SK-N-SH treated with all-trans-retinoic acid at 6 μM for 48 hours (cell line): ENCODE measurements around the gene CTNNA3.

Source experiments
- ARNTL ChIP-seq: fragments of 450-650 bp; formaldehyde crosslinking; IDR thresholded peaks from 2 replicates; pipeline ENCODE4 v1.5.0; 2020; ENCODE audit warnings: low read depth, mild to moderate bottlenecking, moderate library complexity, borderline replicate concordance
- ISL1 ChIP-seq: fragments of 250-450 bp; sonication (Bioruptor Pico); IDR thresholded peaks from 2 replicates; pipeline ENCODE4 v2.1.2; 2022; ENCODE audit warnings: mild to moderate bottlenecking, moderate library complexity
- PPARA ChIP-seq: fragments of 250-450 bp; sonication (Bioruptor Pico); IDR thresholded peaks from 2 replicates; pipeline ENCODE4 v1.5.0; 2020; ENCODE audit warnings: mild to moderate bottlenecking, borderline replicate concordance
- RARB ChIP-seq: fragments of 250-450 bp; sonication (Bioruptor Pico); IDR thresholded peaks from 2 replicates; pipeline ENCODE4 v1.8.0; 2021; ENCODE audit warnings: mild to moderate bottlenecking, moderate library complexity
- ZC3H10 ChIP-seq: fragments of 250-450 bp; sonication (Bioruptor Pico); IDR thresholded peaks from 2 replicates; pipeline ENCODE4 v1.5.1; 2021; ENCODE audit warnings: mild to moderate bottlenecking, moderate library complexity
- ZFP3 ChIP-seq: fragments of 250-450 bp; sonication (Bioruptor Pico); IDR thresholded peaks from 2 replicates; pipeline ENCODE4 v1.5.0; 2020; ENCODE audit warnings: mild to moderate bottlenecking, moderate library complexity
- ZFP30 ChIP-seq: fragments of 450-650 bp; formaldehyde crosslinking; IDR thresholded peaks from 2 replicates; pipeline ENCODE4 v1.5.0; 2022; ENCODE audit warnings: mild to moderate bottlenecking, moderate library complexity
- ZNF70 ChIP-seq: fragments of 450-650 bp; formaldehyde crosslinking; IDR thresholded peaks from 2 replicates; pipeline ENCODE4 v1.5.0; 2020; ENCODE audit warnings: mild to moderate bottlenecking, moderate library complexity
- TF ChIP-seq, protein P1 (sequence below): fragments of 250-450 bp; sonication (Bioruptor Pico); IDR thresholded peaks from 2 replicates; pipeline ENCODE4 v1.5.1; 2020; ENCODE audit warnings: low read depth, mild to moderate bottlenecking, moderate library complexity
- TF ChIP-seq, protein P2 (sequence below): fragments of 250-450 bp; sonication (Bioruptor Pico); IDR thresholded peaks from 2 replicates; pipeline ENCODE4 v1.8.0; 2021; ENCODE audit warnings: low read depth, mild to moderate bottlenecking, moderate library complexity, borderline replicate concordance
- TF ChIP-seq, protein P3 (sequence below): fragments of 250-450 bp; sonication (Bioruptor Pico); IDR thresholded peaks from 2 replicates; pipeline ENCODE4 v1.8.0; 2020; ENCODE audit warnings: mild to moderate bottlenecking, moderate library complexity, borderline replicate concordance

DNA sequence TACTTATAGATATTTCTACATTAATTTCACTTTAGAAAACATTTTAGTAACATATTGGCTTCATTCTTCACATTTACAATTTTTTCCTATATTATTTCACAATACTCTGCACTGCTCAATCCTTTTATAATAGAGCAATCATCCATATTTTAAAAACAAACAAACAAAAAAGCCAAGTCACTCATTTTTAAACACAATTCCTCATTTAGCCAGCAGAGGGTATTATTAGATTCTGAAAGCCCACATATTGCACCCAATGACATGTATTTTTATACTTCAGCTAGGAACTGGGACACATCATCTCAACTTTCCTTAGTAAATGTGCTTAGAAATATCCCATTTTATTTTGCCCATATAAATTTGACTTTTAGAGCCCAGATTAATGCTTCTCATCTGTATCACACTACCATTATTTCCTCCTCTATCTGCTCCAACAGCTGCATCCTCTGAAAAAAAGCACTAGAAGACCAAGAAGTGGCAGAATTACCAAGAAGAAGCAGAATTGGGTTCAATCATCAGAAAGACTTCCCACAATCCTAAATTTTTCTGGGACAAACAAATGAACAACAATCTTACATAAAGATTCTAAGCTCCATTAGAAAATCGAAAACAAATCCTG, 29.5 kb downstream of the CTNNA3 start:
- TF ChIP-seq, protein P1, sequence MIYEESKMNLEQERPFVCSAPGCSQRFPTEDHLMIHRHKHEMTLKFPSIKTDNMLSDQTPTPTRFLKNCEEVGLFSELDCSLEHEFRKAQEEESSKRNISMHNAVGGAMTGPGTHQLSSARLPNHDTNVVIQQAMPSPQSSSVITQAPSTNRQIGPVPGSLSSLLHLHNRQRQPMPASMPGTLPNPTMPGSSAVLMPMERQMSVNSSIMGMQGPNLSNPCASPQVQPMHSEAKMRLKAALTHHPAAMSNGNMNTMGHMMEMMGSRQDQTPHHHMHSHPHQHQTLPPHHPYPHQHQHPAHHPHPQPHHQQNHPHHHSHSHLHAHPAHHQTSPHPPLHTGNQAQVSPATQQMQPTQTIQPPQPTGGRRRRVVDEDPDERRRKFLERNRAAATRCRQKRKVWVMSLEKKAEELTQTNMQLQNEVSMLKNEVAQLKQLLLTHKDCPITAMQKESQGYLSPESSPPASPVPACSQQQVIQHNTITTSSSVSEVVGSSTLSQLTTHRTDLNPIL, result no peak
- TF ChIP-seq ZFP3 (no peak), PPARA (CRISPR knock-in tag) (no peak), ZFP30 (CRISPR knock-in tag) (no peak), ZNF70 (CRISPR knock-in tag) (no peak), ISL1 (no peak), RARB (CRISPR knock-in tag) (no peak), ZC3H10 (CRISPR knock-in tag) (no peak), ARNTL (CRISPR knock-in tag) (no peak)
- TF ChIP-seq, protein P2, sequence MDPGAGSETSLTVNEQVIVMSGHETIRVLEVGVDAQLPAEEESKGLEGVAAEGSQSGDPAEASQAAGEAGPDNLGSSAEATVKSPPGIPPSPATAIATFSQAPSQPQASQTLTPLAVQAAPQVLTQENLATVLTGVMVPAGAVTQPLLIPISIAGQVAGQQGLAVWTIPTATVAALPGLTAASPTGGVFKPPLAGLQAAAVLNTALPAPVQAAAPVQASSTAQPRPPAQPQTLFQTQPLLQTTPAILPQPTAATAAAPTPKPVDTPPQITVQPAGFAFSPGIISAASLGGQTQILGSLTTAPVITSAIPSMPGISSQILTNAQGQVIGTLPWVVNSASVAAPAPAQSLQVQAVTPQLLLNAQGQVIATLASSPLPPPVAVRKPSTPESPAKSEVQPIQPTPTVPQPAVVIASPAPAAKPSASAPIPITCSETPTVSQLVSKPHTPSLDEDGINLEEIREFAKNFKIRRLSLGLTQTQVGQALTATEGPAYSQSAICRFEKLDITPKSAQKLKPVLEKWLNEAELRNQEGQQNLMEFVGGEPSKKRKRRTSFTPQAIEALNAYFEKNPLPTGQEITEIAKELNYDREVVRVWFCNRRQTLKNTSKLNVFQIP (CRISPR knock-in tag), result no peak
- TF ChIP-seq, protein P3, sequence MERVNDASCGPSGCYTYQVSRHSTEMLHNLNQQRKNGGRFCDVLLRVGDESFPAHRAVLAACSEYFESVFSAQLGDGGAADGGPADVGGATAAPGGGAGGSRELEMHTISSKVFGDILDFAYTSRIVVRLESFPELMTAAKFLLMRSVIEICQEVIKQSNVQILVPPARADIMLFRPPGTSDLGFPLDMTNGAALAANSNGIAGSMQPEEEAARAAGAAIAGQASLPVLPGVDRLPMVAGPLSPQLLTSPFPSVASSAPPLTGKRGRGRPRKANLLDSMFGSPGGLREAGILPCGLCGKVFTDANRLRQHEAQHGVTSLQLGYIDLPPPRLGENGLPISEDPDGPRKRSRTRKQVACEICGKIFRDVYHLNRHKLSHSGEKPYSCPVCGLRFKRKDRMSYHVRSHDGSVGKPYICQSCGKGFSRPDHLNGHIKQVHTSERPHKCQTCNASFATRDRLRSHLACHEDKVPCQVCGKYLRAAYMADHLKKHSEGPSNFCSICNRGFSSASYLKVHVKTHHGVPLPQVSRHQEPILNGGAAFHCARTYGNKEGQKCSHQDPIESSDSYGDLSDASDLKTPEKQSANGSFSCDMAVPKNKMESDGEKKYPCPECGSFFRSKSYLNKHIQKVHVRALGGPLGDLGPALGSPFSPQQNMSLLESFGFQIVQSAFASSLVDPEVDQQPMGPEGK (CRISPR knock-in tag), result no peak
